ENCODE data around the gene SYNGR2. TPM values are rescaled to one million over a fixed set of nuclear protein-coding genes. Genes with fewer than 3 reads are reported as not detected.

Gene SYNGR2
- total and polyA plus RNA-seq, 9 of the 15 experiments (the other 6 are each of a cell fraction or from before 2014, with no cell fraction given), result 1.4 to 173 (median 87.8) TPM

- no peaks in the 10 kb centered on the region for H3K27me3 ChIP-seq (ENCODE audit: control insufficient read depth in 2 of 2, insufficient read depth in 2 of 2, low read length in 2 of 2)
- no peaks in the 10 kb centered on the region for H3K9me1 ChIP-seq (ENCODE audit: control insufficient read depth, insufficient read depth, low read length)
- ChIA-PET POLR2A (interaction anchor here (1.2 kb wide), 1 partner anchor 24 kb away, joined by 4 read pairs; the partner anchor contains the start of genes AFMID and TK1), CTCF (ENCODE audit: low intra/inter-chr PET ratio) (no interaction called here)
- TF ChIP-seq HIVEP1 (CRISPR knock-in tag; IDR thresholded peaks at IDR 0.05) (no peak), ZNF445 (CRISPR knock-in tag; IDR thresholded peaks at IDR 0.05; ENCODE audit: low read depth) (no peak), RBM15 (IDR thresholded peaks at IDR 0.05; ENCODE audit: insufficient read depth, low read length) (no peak), RFX1 (IDR thresholded peaks at IDR 0.05) (no peak), ZNF449 (CRISPR knock-in tag; IDR thresholded peaks at IDR 0.05) (no peak), FOXK1 (CRISPR knock-in tag; IDR thresholded peaks at IDR 0.05; ENCODE audit: borderline replicate concordance) (no peak), TCF3 (CRISPR knock-in tag; IDR thresholded peaks at IDR 0.05) (no peak), VEZF1 (CRISPR knock-in tag; IDR thresholded peaks at IDR 0.05) (no peak), HNRNPK (IDR thresholded peaks at IDR 0.05; ENCODE audit: low read depth, low read length, poor library complexity, severe bottlenecking) (no peak), SMC3 (conservative IDR thresholded peaks at IDR 0.05; ENCODE audit: insufficient read depth, low read depth, low read length) (no peak), CAMTA2 (CRISPR knock-in tag; conservative IDR thresholded peaks at IDR 0.05) (no peak), ERF (CRISPR knock-in tag; IDR thresholded peaks at IDR 0.05) (no peak), BCL6 (CRISPR knock-in tag; IDR thresholded peaks at IDR 0.05) (no peak), FOXP1 (CRISPR knock-in tag; IDR thresholded peaks at IDR 0.05) (no peak), KLF10 (CRISPR knock-in tag; IDR thresholded peaks at IDR 0.05) (no peak), CREB3L1 (IDR thresholded peaks at IDR 0.05; ENCODE audit: borderline replicate concordance, low read depth) (no peak), COPS2 (conservative IDR thresholded peaks at IDR 0.05) (no peak), PRPF4 (IDR thresholded peaks at IDR 0.05; ENCODE audit: insufficient read depth, low read depth, low read length, poor library complexity, severe bottlenecking) (no peak)
- no peaks in the 10 kb centered on the region for H4K20me1 ChIP-seq (replicated peaks; ENCODE audit: control insufficient read depth, insufficient read depth, low read length)
- WGBS (ENCODE audit: insufficient coverage, low coverage, missing lambda C conversion rate), result 46% methylated on average over 10 of the region's 11 CpGs
- DNase-seq (ENCODE audit: extremely low read depth in 1 of 4, low spot score in 3 of 4) (no peak), ATAC-seq (no peak), FAIRE-seq (no peak)
- H3K4me2 ChIP-seq (ENCODE audit: insufficient read depth, low read length), result no peak overlapping the region
- H3K27ac ChIP-seq (ENCODE audit: extremely low read depth, low read depth, low read length), result no peak overlapping the region
- H3K79me2 ChIP-seq (ENCODE audit: control insufficient read depth, insufficient read depth, low read length), result peaks cover 21% of the 10 kb centered on the region
- no TSS peak for BruUV-seq (replicated peaks)
- no peak overlapping the region for H3K4me3 ChIP-seq
- no peak overlapping the region for H2AFZ ChIP-seq (ENCODE audit: low read depth, low read length)
- intact Hi-C loops (cut with micrococcal nuclease) (no loop called here), in situ Hi-C loops (cut with MboI) (no loop called here)
- H3K36me3 ChIP-seq (ENCODE audit: control insufficient read depth, insufficient read depth, low read length), result peaks cover 14% of the 10 kb centered on the region; the same call in 2 of the 3 replicates
- H3K9ac ChIP-seq (ENCODE audit: insufficient read depth in 1 of 2, low read depth in 2 of 2, low read length in 2 of 2), result no peak overlapping the region; a peak in 1 of 4 replicates
- H3K4me1 ChIP-seq (replicated peaks in 1 of 2; ENCODE audit: control insufficient read depth in 2 of 2, insufficient read depth in 2 of 2, low read length in 2 of 2), result peaks cover 0 to 23% of the 10 kb centered on the region in 2 experiments; a peak in 4 of 5 replicates
- no peaks in the 10 kb centered on the region for H3K9me3 ChIP-seq (replicated peaks; ENCODE audit: control insufficient read depth, insufficient read depth, low read depth, low read length)
Observed at GRCh38 chr17:78211032-78211431, 42.7 kb downstream of the SYNGR2 start.

All from K562 (cell line).